IMR-90 (cell line): ENCODE data around the gene COLQ. TPM values are rescaled to one million over a fixed set of nuclear protein-coding genes. Genes with fewer than 3 reads are reported as not detected.

Experiments
- ATAC-seq: fragments of 200-7000 bp; cut with Tn5 transposase; 2 replicates; pipeline ENCODE4 v1.9.1; 2020; ENCODE audit warnings: low read depth, mild to moderate bottlenecking, moderate library complexity
- BruUV-seq: library from RNA; stranded (reverse); fragments of 400-500 nt; replicated peaks from 2 replicates; lab custom pipeline; 2021; lab: Mats Ljungman, UMichigan
- CTCF ChIA-PET: fragments of 300-600 bp; formaldehyde crosslinking; extraction: SDS; loops from one replicate; lab custom pipeline; 2021; ENCODE audit warnings: antibody characterized with exemption; lab: Yijun Ruan, JAX
- POLR2A ChIA-PET: fragments of 300-600 bp; sonication (Branson Sonifier 250); formaldehyde crosslinking; loops from one replicate; lab custom pipeline; 2022; ENCODE audit warnings: antibody characterized with exemption; ENCODE audit not compliant: unreplicated experiment; lab: Charles Lee
- DNase-seq: peaks from one replicate; pipeline ENCODE4 v3.0.0; 2013
- H2AFZ ChIP-seq: replicated peaks from 2 replicates; pipeline ENCODE3; 2013; ENCODE audit warnings: low read length, mild to moderate bottlenecking; ENCODE audit not compliant: poor library complexity
- H2AK5ac ChIP-seq: 2 replicates; pipeline ENCODE4 v1.6.1; 2013; ENCODE audit warnings: low read depth, low read length, inconsistent platforms
- H2AK9ac ChIP-seq: replicated peaks from 2 replicates; pipeline ENCODE3; 2013; ENCODE audit warnings: mild to moderate bottlenecking, low read depth, low read length, moderate library complexity; ENCODE audit not compliant: poor library complexity
- H2BK120ac ChIP-seq: 2 replicates; pipeline ENCODE4 v1.6.1; 2013; ENCODE audit warnings: low read depth, low read length, inconsistent platforms
- H2BK15ac ChIP-seq: 3 replicates; pipeline ENCODE4 v1.6.1; 2013; ENCODE audit warnings: low read depth, low read length, inconsistent platforms
- H2BK20ac ChIP-seq: 2 replicates; pipeline ENCODE4 v1.6.1; 2013; ENCODE audit warnings: low read depth, mild to moderate bottlenecking, inconsistent platforms, low read length, moderate library complexity
- H2BK5ac ChIP-seq: 2 replicates; pipeline ENCODE4 v1.6.1; 2013; ENCODE audit warnings: mild to moderate bottlenecking, low read depth, low read length, inconsistent platforms; ENCODE audit not compliant: poor library complexity, severe bottlenecking
- H3K14ac ChIP-seq: replicated peaks from 2 replicates; pipeline ENCODE4 v1.6.1; 2013; ENCODE audit warnings: low read depth, low read length, inconsistent platforms
- H3K18ac ChIP-seq: 2 replicates; pipeline ENCODE4 v1.6.1; 2013; ENCODE audit warnings: low read depth, low read length, control low read depth
- H3K23ac ChIP-seq: 2 replicates; pipeline ENCODE4 v1.6.1; 2013; ENCODE audit warnings: low read depth, low read length, inconsistent platforms
- H3K27ac ChIP-seq: 2 replicates; pipeline ENCODE4 v1.5.1; 2013; ENCODE audit warnings: mild to moderate bottlenecking, control low read depth, low read length; ENCODE audit not compliant: insufficient read depth
- H3K27me3 ChIP-seq: 2 replicates; pipeline ENCODE4 v1.6.1; 2013; ENCODE audit warnings: low read length; ENCODE audit not compliant: control insufficient read depth, insufficient read depth
- H3K36me3 ChIP-seq: 2 replicates; pipeline ENCODE4 v1.6.1; 2013; ENCODE audit warnings: low read length, mixed read lengths; ENCODE audit not compliant: control insufficient read depth, insufficient read depth
- H3K4ac ChIP-seq: 2 replicates; pipeline ENCODE4 v1.6.1; 2013; ENCODE audit warnings: low read depth, low read length, inconsistent platforms
- H3K4me1 ChIP-seq: 2 replicates; pipeline ENCODE4 v1.6.1; 2013; ENCODE audit warnings: low read length, mixed read lengths; ENCODE audit not compliant: control insufficient read depth, insufficient read depth
- H3K4me2 ChIP-seq: 2 replicates; pipeline ENCODE4 v1.6.1; 2013; ENCODE audit warnings: low read depth, mild to moderate bottlenecking, control low read depth, low read length, moderate library complexity
- H3K4me3 ChIP-seq: 2 replicates; pipeline ENCODE4 v1.5.1; 2013; ENCODE audit warnings: low read depth, mild to moderate bottlenecking, control low read depth, low read length, moderate library complexity; ENCODE audit not compliant: insufficient read depth
- H3K56ac ChIP-seq: 2 replicates; pipeline ENCODE4 v1.6.1; 2013; ENCODE audit warnings: low read length, inconsistent platforms; ENCODE audit not compliant: insufficient read depth; ENCODE audit errors: extremely low read depth
- H3K79me1 ChIP-seq, 2 experiments: 2 replicates each; pipeline ENCODE4 v1.6.1; 2013; ENCODE audit warnings: low read length in 2 of 2, inconsistent platforms in 1 of 2, low read depth in 1 of 2
- H3K9ac ChIP-seq: 2 replicates; pipeline ENCODE4 v1.6.1; 2013; ENCODE audit warnings: low read depth, low read length, control low read depth
- H3K9me1 ChIP-seq: 2 replicates; pipeline ENCODE4 v1.6.1; 2013; ENCODE audit warnings: low read length, inconsistent platforms; ENCODE audit not compliant: insufficient read depth
- H3K9me3 ChIP-seq: 2 replicates; pipeline ENCODE4 v1.6.1; 2013; ENCODE audit warnings: low read length; ENCODE audit not compliant: control insufficient read depth, insufficient read depth
- H4K20me1 ChIP-seq: 2 replicates; pipeline ENCODE4 v1.6.1; 2013; ENCODE audit warnings: low read length, inconsistent platforms; ENCODE audit not compliant: insufficient read depth
- H4K5ac ChIP-seq: 2 replicates; pipeline ENCODE4 v1.6.1; 2013; ENCODE audit warnings: mild to moderate bottlenecking, low read depth, low read length, control low read depth
- H4K8ac ChIP-seq, 2 experiments: 2 replicates each; pipeline ENCODE4 v1.6.1; 2013; ENCODE audit warnings: low read depth in 2 of 2, low read length in 2 of 2, control low read depth in 1 of 2, inconsistent platforms in 1 of 2
- H4K91ac ChIP-seq: 2 replicates; pipeline ENCODE4 v1.6.1; 2013; ENCODE audit warnings: low read depth, low read length, inconsistent platforms; ENCODE audit not compliant: insufficient read depth
- CHD1 ChIP-seq: IDR thresholded peaks from 2 replicates; pipeline ENCODE4 v1.6.1; 2012; ENCODE audit warnings: low read depth, low read length, improper control_type of control experiment
- ELK1 ChIP-seq: fragments of 150-350 bp; IDR thresholded peaks from 2 replicates; pipeline ENCODE4 v1.6.1; 2016; ENCODE audit warnings: low read depth, mild to moderate bottlenecking, low read length, moderate library complexity, borderline replicate concordance
- MAFK ChIP-seq: IDR thresholded peaks from 2 replicates; pipeline ENCODE4 v1.6.1; 2012; ENCODE audit warnings: low read depth, low read length, improper control_type of control experiment
- MAZ ChIP-seq: IDR thresholded peaks from 2 replicates; pipeline ENCODE4 v1.6.1; 2012; ENCODE audit warnings: low read depth, mild to moderate bottlenecking, low read length, improper control_type of control experiment, moderate library complexity, borderline replicate concordance
- NFE2L2 ChIP-seq: fragments of 150-350 bp; IDR thresholded peaks from 2 replicates; pipeline ENCODE4 v1.6.1; 2016; ENCODE audit warnings: low read depth, mild to moderate bottlenecking, low read length
- POLR2A ChIP-seq: IDR thresholded peaks from 2 replicates; pipeline ENCODE4 v1.6.1; 2012; ENCODE audit warnings: mild to moderate bottlenecking, low read depth, low read length
- RAD21 ChIP-seq: IDR thresholded peaks from 2 replicates; pipeline ENCODE4 v1.6.1; 2012; ENCODE audit warnings: low read length, improper control_type of control experiment
- WGBS, 2 experiments: methylation state at CpG; one replicate each; pipeline versions ENCODE4 v1.1.5 to v1.1.7; 2013; ENCODE audit warnings: missing lambda C conversion rate in 2 of 2; ENCODE audit not compliant: insufficient read length in 1 of 2; ENCODE audit errors: extremely low coverage in 2 of 2; 5-methylcytosine and 5-hydroxymethylcytosine counted together
- dilution Hi-C: fragments of 300-500 bp; cut with HindIII; formaldehyde crosslinking; loops from one replicate; pipeline ENCODE4 v1.14.3; 2018; ENCODE audit warnings: low sequenced_read_pairs; ENCODE audit not compliant: unreplicated experiment
- in situ Hi-C: fragments of 300-500 bp; cut with MboI; formaldehyde crosslinking; loops from 3 replicates; pipeline ENCODE4 v1.14.3; 2019; ENCODE audit warnings: low sequenced_read_pairs, inconsistent platforms, mixed read lengths
- intact Hi-C: fragments of 100-400 bp; cut with micrococcal nuclease; formaldehyde crosslinking; loops from 2 replicates; pipeline ENCODE4 v1.10.0; 2022
- polyA plus RNA-seq, 3 experiments: library from polyadenylated mRNA; depleted of rRNA; stranded (reverse); fragments of >200 nt; gene quantifications; 2 replicates each; pipeline ENCODE4 v1.2.3, GENCODE V29; 2012; ENCODE audit warnings: low replicate concordance in 1 of 3
- total RNA-seq: library from RNA; depleted of rRNA; stranded (reverse); fragments of >200 nt; gene quantifications from 2 replicates; pipeline ENCODE4 v1.2.3, GENCODE V29; 2012
- TF ChIP-seq, protein P1 (sequence below): conservative IDR thresholded peaks from 2 replicates; pipeline ENCODE4 v1.5.1; 2012; ENCODE audit warnings: mild to moderate bottlenecking, low read depth, low read length, improper control_type of control experiment

The COLQ gene
- total and polyA plus RNA-seq, 2 of the 4 experiments (the other 2 are of a cell fraction): 0.18 to 0.65 TPM

GRCh38 chr3:15470261-15470660 is 51.2 kb downstream of the COLQ start:
- Histone ChIP-seq H4K20me1 (no peaks in the 10 kb centered on the region), H4K8ac (no peak overlapping the region), H3K27ac (no peak overlapping the region), H3K23ac (no peak overlapping the region), H2BK15ac (no peak overlapping the region), H3K9me1 (no peaks in the 10 kb centered on the region), H3K56ac (no peak overlapping the region), H3K36me3 (no peaks in the 10 kb centered on the region), H3K4me2 (no peak overlapping the region), H2BK20ac (no peak overlapping the region), H2AFZ (no peak overlapping the region), H4K91ac (no peak overlapping the region), H2AK9ac (no peak overlapping the region), H3K4ac (no peak overlapping the region), H3K79me1 (no peaks in the 10 kb centered on the region), H3K9ac (no peak overlapping the region), H3K4me3 (no peak overlapping the region), H3K9me3 (no peaks in the 10 kb centered on the region), H2BK5ac (no peak overlapping the region), H3K4me1 (no peaks in the 10 kb centered on the region), H2BK120ac (no peak overlapping the region), H2AK5ac (no peak overlapping the region), H3K27me3 (no peaks in the 10 kb centered on the region), H3K18ac (no peak overlapping the region), H3K14ac (no peak overlapping the region), H4K5ac (no peak overlapping the region)
- intact Hi-C loops: no loop called here
- dilution Hi-C loops: no loop called here
- DNase-seq (no peak), ATAC-seq (no peak)
- ChIA-PET POLR2A (no interaction called here), CTCF (no interaction called here)
- in situ Hi-C loops: no loop called here
- WGBS, 2 experiments: no CpG with 5 or more reads among the region's 6 CpGs
- BruUV-seq: no TSS peak
- TF ChIP-seq POLR2A: no peak
- no peak for TF ChIP-seq RAD21
- no peak for TF ChIP-seq MAZ
- TF ChIP-seq ELK1: no peak
- TF ChIP-seq NFE2L2: no peak
- no peak for TF ChIP-seq CHD1
- TF ChIP-seq, protein P1, sequence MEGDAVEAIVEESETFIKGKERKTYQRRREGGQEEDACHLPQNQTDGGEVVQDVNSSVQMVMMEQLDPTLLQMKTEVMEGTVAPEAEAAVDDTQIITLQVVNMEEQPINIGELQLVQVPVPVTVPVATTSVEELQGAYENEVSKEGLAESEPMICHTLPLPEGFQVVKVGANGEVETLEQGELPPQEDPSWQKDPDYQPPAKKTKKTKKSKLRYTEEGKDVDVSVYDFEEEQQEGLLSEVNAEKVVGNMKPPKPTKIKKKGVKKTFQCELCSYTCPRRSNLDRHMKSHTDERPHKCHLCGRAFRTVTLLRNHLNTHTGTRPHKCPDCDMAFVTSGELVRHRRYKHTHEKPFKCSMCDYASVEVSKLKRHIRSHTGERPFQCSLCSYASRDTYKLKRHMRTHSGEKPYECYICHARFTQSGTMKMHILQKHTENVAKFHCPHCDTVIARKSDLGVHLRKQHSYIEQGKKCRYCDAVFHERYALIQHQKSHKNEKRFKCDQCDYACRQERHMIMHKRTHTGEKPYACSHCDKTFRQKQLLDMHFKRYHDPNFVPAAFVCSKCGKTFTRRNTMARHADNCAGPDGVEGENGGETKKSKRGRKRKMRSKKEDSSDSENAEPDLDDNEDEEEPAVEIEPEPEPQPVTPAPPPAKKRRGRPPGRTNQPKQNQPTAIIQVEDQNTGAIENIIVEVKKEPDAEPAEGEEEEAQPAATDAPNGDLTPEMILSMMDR: no peak
- no peak for TF ChIP-seq MAFK
